Measurements from ENCODE around the gene DNAJC21.

The DNAJC21 gene

DNA sequence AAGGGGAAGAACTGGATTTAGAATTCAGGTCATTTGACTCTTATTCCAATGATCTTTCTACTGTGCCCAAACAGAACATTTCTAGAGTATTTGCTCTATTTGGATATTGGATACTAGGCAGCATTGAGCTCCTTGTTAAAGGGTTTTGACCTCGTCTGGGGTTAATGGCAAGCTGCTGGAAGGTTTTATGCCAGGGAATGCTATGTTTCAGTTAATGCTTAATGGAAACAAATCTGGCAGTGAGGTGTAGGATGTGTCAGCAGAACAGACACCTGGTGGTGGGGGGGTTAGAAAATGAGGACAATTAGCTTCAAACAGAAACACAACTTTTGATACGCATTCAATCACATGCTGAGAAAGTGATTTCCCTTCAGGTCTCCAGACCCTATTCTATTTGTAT, 66.9 kb downstream of the DNAJC21 start:
- Histone ChIP-seq H3K36me3 (no peaks in the 10 kb centered on the region), H3K27me3 (peaks cover 10% of the 10 kb centered on the region; the same call in 1 of the 2 replicates), H3K9me3 (no peaks in the 10 kb centered on the region), H3K4me3 (ENCODE audit: low read depth, low read length) (no peak overlapping the region), H3K4me1 (0 out of 2 replicates have a peak, but pooled peaks cover 2% of the 10 kb centered on the region)
- no peak for DNase-seq
- TF ChIP-seq, protein P1, sequence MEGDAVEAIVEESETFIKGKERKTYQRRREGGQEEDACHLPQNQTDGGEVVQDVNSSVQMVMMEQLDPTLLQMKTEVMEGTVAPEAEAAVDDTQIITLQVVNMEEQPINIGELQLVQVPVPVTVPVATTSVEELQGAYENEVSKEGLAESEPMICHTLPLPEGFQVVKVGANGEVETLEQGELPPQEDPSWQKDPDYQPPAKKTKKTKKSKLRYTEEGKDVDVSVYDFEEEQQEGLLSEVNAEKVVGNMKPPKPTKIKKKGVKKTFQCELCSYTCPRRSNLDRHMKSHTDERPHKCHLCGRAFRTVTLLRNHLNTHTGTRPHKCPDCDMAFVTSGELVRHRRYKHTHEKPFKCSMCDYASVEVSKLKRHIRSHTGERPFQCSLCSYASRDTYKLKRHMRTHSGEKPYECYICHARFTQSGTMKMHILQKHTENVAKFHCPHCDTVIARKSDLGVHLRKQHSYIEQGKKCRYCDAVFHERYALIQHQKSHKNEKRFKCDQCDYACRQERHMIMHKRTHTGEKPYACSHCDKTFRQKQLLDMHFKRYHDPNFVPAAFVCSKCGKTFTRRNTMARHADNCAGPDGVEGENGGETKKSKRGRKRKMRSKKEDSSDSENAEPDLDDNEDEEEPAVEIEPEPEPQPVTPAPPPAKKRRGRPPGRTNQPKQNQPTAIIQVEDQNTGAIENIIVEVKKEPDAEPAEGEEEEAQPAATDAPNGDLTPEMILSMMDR (IDR thresholded peaks at IDR 0.05; ENCODE audit: low read depth, low read length): no peak

DNA sequence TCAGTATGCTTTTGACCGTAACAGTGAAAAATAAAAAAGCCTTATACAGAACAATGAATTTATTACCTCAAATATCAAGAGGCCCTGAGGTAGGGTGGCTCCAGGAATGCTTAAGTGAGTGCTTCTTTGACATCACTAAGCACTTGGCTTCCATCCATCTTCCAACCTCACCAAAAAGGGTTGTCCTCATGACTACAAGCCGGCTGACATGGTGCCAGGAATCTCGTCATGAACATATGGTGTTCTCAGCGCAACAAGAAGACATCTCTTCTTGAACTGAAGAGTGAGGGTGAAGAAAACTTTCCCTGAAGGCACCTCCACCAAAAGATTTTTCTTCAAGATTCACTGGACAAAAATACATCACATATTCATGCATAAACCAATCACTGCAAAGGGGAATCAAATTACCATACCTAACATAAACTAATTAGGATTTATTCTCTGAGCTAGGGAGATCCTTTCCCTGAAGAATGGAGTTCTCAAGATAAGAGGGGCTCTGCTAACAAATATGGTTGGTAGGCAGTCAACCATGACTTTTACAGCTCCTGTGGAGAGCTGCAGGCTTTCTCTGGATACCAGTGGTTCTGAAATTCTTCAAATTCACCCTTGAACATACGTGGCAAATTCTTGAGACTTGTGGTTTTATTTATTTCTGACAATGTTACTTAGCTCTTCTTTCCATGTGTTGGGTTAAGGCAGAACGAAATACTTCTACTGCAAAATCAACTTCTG, 68.9 kb downstream of the DNAJC21 start:
- no peak for DNase-seq
- 0 out of 2 replicates have a peak, but pooled peaks cover 2% of the 10 kb centered on the region for H3K4me1 ChIP-seq
- H3K4me3 ChIP-seq (ENCODE audit: low read depth, low read length): no peak overlapping the region
- TF ChIP-seq, protein P1 (IDR thresholded peaks at IDR 0.05; ENCODE audit: low read depth, low read length): no peak
- H3K36me3 ChIP-seq: no peaks in the 10 kb centered on the region
- H3K9me3 ChIP-seq: no peaks in the 10 kb centered on the region
- peaks cover 10% of the 10 kb centered on the region; the same call in 1 of the 2 replicates for H3K27me3 ChIP-seq

DNA sequence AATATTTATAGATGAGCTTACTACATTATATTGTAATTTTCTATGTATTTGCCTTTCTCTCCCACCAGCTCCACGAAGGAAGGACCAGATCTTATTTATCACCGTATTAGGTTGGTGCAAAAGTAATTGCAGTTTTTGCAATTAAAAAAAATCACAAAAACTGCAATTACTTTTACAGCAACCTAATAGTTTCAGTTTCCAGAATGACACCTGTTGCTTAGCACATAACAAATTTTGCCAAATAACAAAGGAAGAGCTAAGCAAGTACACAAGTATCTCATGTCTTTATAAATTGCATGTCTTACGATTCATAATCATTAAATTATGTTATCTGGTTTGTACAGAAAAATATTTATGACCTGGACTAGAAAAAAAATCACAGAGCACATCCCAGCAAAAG, 72.5 kb downstream of the DNAJC21 start:
- TF ChIP-seq, protein P1 (IDR thresholded peaks at IDR 0.05; ENCODE audit: low read depth, low read length): no peak
- H3K4me3 ChIP-seq (ENCODE audit: low read depth, low read length): no peak overlapping the region
- H3K4me1 ChIP-seq: 0 out of 2 replicates have a peak, but pooled peaks cover 2% of the 10 kb centered on the region
- no peaks in the 10 kb centered on the region for H3K27me3 ChIP-seq
- no peaks in the 10 kb centered on the region for H3K9me3 ChIP-seq
- DNase-seq: no peak
- H3K36me3 ChIP-seq: no peaks in the 10 kb centered on the region

DNA sequence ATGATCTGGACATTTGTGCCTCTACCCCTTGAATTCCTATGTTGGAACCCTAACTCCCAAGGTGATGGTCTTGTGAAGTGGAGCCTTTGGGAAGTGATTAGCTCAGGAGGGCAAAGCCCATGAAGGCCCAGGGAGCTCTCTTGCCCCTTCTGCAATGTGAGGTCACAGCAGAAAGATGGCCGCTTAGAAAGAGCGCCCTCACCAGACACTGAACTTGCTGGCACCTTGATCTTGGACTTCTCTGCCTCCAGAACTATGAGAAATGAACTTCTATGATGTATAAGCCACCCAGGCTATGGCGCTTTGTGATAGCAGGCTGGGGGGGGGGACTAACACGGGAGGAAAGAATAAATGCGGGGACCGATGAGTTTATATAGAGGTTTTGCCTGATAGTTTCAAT, 73.1 kb downstream of the DNAJC21 start:
- no peaks in the 10 kb centered on the region for H3K9me3 ChIP-seq
- no peak for DNase-seq
- TF ChIP-seq, protein P1 (IDR thresholded peaks at IDR 0.05; ENCODE audit: low read depth, low read length): no peak
- no peak overlapping the region for H3K4me3 ChIP-seq (ENCODE audit: low read depth, low read length)
- no peaks in the 10 kb centered on the region for H3K27me3 ChIP-seq
- 0 out of 2 replicates have a peak, but pooled peaks cover 2% of the 10 kb centered on the region for H3K4me1 ChIP-seq
- no peaks in the 10 kb centered on the region for H3K36me3 ChIP-seq

DNA sequence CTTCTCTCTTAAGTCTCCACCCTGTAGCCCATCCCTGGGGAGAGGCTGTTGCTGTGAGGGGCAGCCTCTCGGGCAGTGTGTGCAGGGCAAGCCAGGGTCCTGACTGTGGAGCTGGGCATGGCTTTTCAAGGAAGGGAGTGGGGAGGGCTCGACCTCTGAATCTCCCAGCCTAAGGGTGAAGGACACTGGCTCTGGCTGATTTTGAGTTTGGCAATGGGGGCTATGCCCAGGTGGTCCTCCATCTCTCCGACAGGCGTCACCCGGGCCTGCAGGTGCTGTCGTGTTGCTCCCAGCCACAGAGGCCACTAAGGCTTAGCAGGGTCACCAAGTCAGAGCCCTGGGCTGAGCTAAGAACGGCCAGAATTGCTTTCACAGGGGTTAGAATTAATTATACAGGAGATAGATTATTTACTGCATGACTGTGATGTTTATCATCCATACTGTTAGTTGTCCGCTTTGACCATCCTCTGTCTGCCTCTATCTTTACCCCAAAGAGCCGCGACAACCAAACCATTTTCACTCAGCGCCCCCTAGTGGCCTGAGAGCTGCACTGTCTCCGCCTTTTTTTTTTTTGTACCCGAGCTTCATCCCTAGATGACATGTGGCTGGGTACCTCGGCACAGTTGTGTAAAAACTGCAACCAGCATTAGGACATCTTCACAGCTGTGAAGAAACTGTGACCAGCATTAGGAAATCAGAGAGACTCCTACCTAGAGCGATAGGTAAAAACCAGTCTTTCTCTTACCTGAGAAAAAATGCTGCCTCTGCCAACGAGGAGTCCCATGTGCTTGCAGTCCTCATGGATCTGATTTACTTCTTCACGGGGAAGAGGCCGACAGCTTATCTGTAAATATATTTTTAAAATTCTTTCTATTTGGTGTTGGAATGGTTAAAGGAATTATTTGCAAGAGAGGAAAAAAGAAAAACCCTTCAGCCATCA, 73.9 kb downstream of the DNAJC21 start:
- TF ChIP-seq, protein P1 (IDR thresholded peaks at IDR 0.05; ENCODE audit: low read depth, low read length): peak; percentile 96
- DNase-seq: peak; percentile 68
- Histone ChIP-seq H3K4me1 (no peaks in the 10 kb centered on the region), H3K9me3 (no peaks in the 10 kb centered on the region), H3K27me3 (no peaks in the 10 kb centered on the region), H3K36me3 (no peaks in the 10 kb centered on the region), H3K4me3 (ENCODE audit: low read depth, low read length) (no peak overlapping the region)

Measured in BE2C (cell line).